ENCODE data around the gene ARHGEF1. TPM values are rescaled to one million over a fixed set of nuclear protein-coding genes. Genes with fewer than 3 reads are reported as not detected.
A peak's percentile ranks its signal among the peaks of the same experiment; 100 is the strongest.

Gene ARHGEF1
- total and polyA plus RNA-seq, 2 donors (not counting 1 experiment from before 2014, with no cell fraction given), result 646 to 886 TPM

- WGBS (ENCODE audit: insufficient coverage), result 65% methylated on average over 7 of the region's 7 CpGs
- no peak overlapping the region for H3K4me3 ChIP-seq (ENCODE audit: control extremely low read depth in 1 of 5, extremely low read depth in 1 of 5, insufficient read depth in 1 of 5, low read depth in 2 of 5, low read length in 4 of 5)
- ATAC-seq (ENCODE audit: low read depth), result no peak
Observed at GRCh38 chr19:41843371-41843770, 39.6 kb upstream of the ARHGEF1 start.

GRCh38 chr19:41844601-41845000, 38.4 kb upstream of the ARHGEF1 start, which contains the start of gene LYPD4:
Gene LYPD4 (minus strand): TSS chr19:41844683. CDS start chr19:41839285, 5,398 bp downstream.
- peaks cover 0 to 9% (median 0%) of the 10 kb centered on the region in 3 donors for H3K9me3 ChIP-seq (ENCODE audit: control extremely low read depth in 1 of 3, control insufficient read depth in 2 of 3, insufficient read depth in 1 of 3, low read length in 2 of 3)
- H3K4me1 ChIP-seq (ENCODE audit: control insufficient read depth in 2 of 2, insufficient read depth in 2 of 2, low read length in 2 of 2), result no peaks in the 10 kb centered on the region
- Mint-ChIP-seq H3K27me3 (peaks cover 8% of the 10 kb centered on the region), H3K9me3 (ENCODE audit: insufficient read depth) (no peaks in the 10 kb centered on the region), H3K27ac (peak within 1 kb of the TSS; percentile 50), H3K4me3 (no peak within 1 kb of the TSS), H3K4me1 (no peaks in the 10 kb centered on the region)
- 88% methylated on average over 30 of the region's 30 CpGs for WGBS (ENCODE audit: insufficient coverage)
- TF ChIP-seq CTCF (IDR thresholded peaks at IDR 0.05), result no peak
- no peak for TF ChIP-seq EZH2 (IDR thresholded peaks at IDR 0.05; ENCODE audit: borderline replicate concordance, insufficient read depth, low read depth, low read length, poor library complexity, severe bottlenecking)
- intact Hi-C loops (cut with micrococcal nuclease), result no loop called here
- ATAC-seq (ENCODE audit: low read depth) (no peak), DNase-seq (no peak)
- no peak within 1 kb of the TSS for H3K4me2 ChIP-seq (replicated peaks; ENCODE audit: low read depth, low read length, poor library complexity, severe bottlenecking)
- H3K27ac ChIP-seq (ENCODE audit: low read length in 2 of 2), result no peak within 1 kb of the TSS
- H3K4me3 ChIP-seq (ENCODE audit: control extremely low read depth in 1 of 5, extremely low read depth in 1 of 5, insufficient read depth in 1 of 5, low read depth in 2 of 5, low read length in 4 of 5), result no peak within 1 kb of the TSS
- H3K9ac ChIP-seq (ENCODE audit: low read length), result no peak within 1 kb of the TSS
- ChIA-PET POLR2A (no interaction called here), CTCF (no interaction called here)
- no peaks in the 10 kb centered on the region for H3K36me3 ChIP-seq (replicated peaks in 1 of 2; ENCODE audit: control extremely low read depth in 1 of 2, control insufficient read depth in 1 of 2, extremely low read depth in 1 of 2, insufficient read depth in 2 of 2, low read length in 1 of 2)
- H2AFZ ChIP-seq (ENCODE audit: insufficient read depth, low read depth, low read length, poor library complexity, severe bottlenecking), result no peak within 1 kb of the TSS
- H3K79me2 ChIP-seq (ENCODE audit: control insufficient read depth, insufficient read depth, low read length), result no peaks in the 10 kb centered on the region
- no peaks in the 10 kb centered on the region for H4K20me1 ChIP-seq (ENCODE audit: control insufficient read depth, insufficient read depth, low read length, poor library complexity, severe bottlenecking)
- peaks cover 0 to 1% (median 0%) of the 10 kb centered on the region in 4 experiments for H3K27me3 ChIP-seq (replicated peaks in 1 of 4; ENCODE audit: control extremely low read depth in 1 of 4, control insufficient read depth in 3 of 4, insufficient read depth in 4 of 4, low read length in 3 of 4)

More at GRCh38 chr19:41843371-41843770, 39.6 kb upstream of the ARHGEF1 start:
- ChIA-PET CTCF (no interaction called here), POLR2A (no interaction called here)
- Histone ChIP-seq H3K27ac (ENCODE audit: low read length in 2 of 2) (no peak overlapping the region), H3K9ac (ENCODE audit: low read length) (no peak overlapping the region), H3K4me2 (replicated peaks; ENCODE audit: low read depth, low read length, poor library complexity, severe bottlenecking) (no peak overlapping the region), H3K79me2 (ENCODE audit: control insufficient read depth, insufficient read depth, low read length) (no peaks in the 10 kb centered on the region), H3K36me3 (replicated peaks in 1 of 2; ENCODE audit: control extremely low read depth in 1 of 2, control insufficient read depth in 1 of 2, extremely low read depth in 1 of 2, insufficient read depth in 2 of 2, low read length in 1 of 2) (no peaks in the 10 kb centered on the region), H2AFZ (ENCODE audit: insufficient read depth, low read depth, low read length, poor library complexity, severe bottlenecking) (no peak overlapping the region), H3K27me3 (replicated peaks in 1 of 4; ENCODE audit: control extremely low read depth in 1 of 4, control insufficient read depth in 3 of 4, insufficient read depth in 4 of 4, low read length in 3 of 4) (peaks cover 0 to 9% (median 3%) of the 10 kb centered on the region in 4 experiments), H3K4me1 (ENCODE audit: control insufficient read depth in 2 of 2, insufficient read depth in 2 of 2, low read length in 2 of 2) (no peaks in the 10 kb centered on the region), H4K20me1 (ENCODE audit: control insufficient read depth, insufficient read depth, low read length, poor library complexity, severe bottlenecking) (no peaks in the 10 kb centered on the region), H3K9me3 (ENCODE audit: control extremely low read depth in 1 of 3, control insufficient read depth in 2 of 3, insufficient read depth in 1 of 3, low read length in 2 of 3) (peaks cover 0 to 9% (median 0%) of the 10 kb centered on the region in 3 donors)
- intact Hi-C loops (cut with micrococcal nuclease), result no loop called here
- DNase-seq, result no peak
- peaks cover 12% of the 10 kb centered on the region for H3K27me3 Mint-ChIP-seq
- no peak overlapping the region for H3K4me3 Mint-ChIP-seq
- no peaks in the 10 kb centered on the region for H3K4me1 Mint-ChIP-seq
- H3K27ac Mint-ChIP-seq, result peak overlapping the region; percentile 50
- TF ChIP-seq EZH2 (IDR thresholded peaks at IDR 0.05; ENCODE audit: borderline replicate concordance, insufficient read depth, low read depth, low read length, poor library complexity, severe bottlenecking), result no peak
- TF ChIP-seq CTCF (IDR thresholded peaks at IDR 0.05), result no peak
- H3K9me3 Mint-ChIP-seq (ENCODE audit: insufficient read depth), result no peaks in the 10 kb centered on the region
